Measurements from ENCODE around the gene GBE1. TPM values are rescaled to one million over a fixed set of nuclear protein-coding genes. Genes with fewer than 3 reads are reported as not detected.

Gene GBE1
- total RNA-seq, 1 donor from 2014 or later, result 24.6 TPM

GRCh38 chr3:81744366-81744765, 17.1 kb downstream of the GBE1 start:
- intact Hi-C loops (cut with micrococcal nuclease), result no loop called here
- no peak for DNase-seq (ENCODE audit: low spot score)
- Mint-ChIP-seq H3K36me3 (ENCODE audit: low read depth) (peaks cover 2% of the 10 kb centered on the region), H3K27me3 (ENCODE audit: insufficient read depth) (no peaks in the 10 kb centered on the region), H3K27ac (no peak overlapping the region), H3K9me3 (no peaks in the 10 kb centered on the region), H3K4me1 (ENCODE audit: low read depth) (peaks cover 8% of the 10 kb centered on the region), H3K4me3 (no peak overlapping the region)

DNA sequence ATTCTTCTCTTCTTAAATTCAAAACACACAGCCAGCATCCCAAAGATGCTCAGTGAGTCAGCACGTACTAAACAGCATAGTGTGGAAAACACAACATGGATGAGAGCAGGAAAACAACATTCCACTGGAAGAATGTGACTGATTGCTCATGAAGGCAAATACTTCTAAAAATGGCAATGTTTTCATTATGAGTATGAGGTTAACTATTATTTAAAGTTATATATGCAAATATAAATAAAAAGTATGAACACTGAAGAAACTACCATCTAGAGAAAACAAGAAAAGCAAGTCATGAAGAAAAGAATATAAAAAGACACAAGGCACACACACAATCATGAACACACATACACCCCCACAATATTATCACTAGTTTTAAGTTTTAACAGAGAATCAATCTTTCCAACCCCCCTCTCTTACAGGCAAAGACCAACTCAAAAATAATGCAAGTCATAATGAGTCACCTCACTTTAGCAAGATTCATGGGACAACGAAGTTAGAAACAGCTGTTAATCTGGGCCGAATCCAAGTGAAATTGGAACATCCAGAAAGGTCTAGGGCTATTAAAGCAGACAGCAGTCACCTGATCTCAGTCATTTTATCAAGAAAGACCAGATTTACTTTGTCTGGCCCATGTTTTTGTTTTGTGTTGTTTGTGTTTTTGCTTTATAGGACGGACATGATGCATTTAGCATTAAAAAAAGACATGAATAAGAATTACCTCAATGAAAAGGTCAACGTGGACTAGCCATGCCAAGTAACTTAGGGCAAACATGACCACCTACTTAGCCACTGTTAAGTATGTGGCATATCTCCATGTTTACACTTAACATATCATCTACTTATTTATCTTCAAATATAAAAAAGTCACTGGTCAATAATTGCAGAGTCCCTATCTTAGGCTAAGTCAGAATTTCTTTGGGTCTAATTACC, 18.1 kb downstream of the GBE1 start:
- peaks cover 8% of the 10 kb centered on the region for H3K4me1 Mint-ChIP-seq (ENCODE audit: low read depth)
- H3K9me3 Mint-ChIP-seq, result no peaks in the 10 kb centered on the region
- intact Hi-C loops (cut with micrococcal nuclease), result no loop called here
- H3K27me3 Mint-ChIP-seq (ENCODE audit: insufficient read depth), result no peaks in the 10 kb centered on the region
- peaks cover 5% of the 10 kb centered on the region for H3K36me3 Mint-ChIP-seq (ENCODE audit: low read depth)
- H3K4me3 Mint-ChIP-seq, result no peak overlapping the region
- H3K27ac Mint-ChIP-seq, result no peak overlapping the region
- DNase-seq (ENCODE audit: low spot score), result no peak

DNA sequence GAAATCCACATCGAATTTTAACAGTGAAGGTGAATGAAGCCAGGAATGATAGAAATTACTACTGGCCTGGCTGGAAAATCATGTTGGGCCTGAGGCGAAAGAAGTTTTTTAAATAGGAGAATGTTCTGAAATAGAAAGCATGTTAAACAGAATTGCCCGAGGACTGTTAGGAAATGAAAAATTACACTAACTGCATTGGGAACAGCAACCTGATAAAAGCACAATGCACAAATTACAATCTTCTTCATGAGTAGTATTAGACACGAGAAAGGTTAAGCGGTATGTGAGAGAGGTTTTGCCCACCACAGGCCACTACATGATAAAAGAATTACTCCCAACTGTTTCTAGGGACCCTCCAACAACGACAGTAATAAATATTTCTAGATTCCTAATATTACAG, 18.9 kb downstream of the GBE1 start:
- intact Hi-C loops (cut with micrococcal nuclease), result no loop called here
- H3K36me3 Mint-ChIP-seq (ENCODE audit: low read depth), result peaks cover 4% of the 10 kb centered on the region
- DNase-seq (ENCODE audit: low spot score), result no peak
- peaks cover 8% of the 10 kb centered on the region for H3K4me1 Mint-ChIP-seq (ENCODE audit: low read depth)
- H3K27ac Mint-ChIP-seq, result no peak overlapping the region
- H3K9me3 Mint-ChIP-seq, result no peaks in the 10 kb centered on the region
- no peaks in the 10 kb centered on the region for H3K27me3 Mint-ChIP-seq (ENCODE audit: insufficient read depth)
- H3K4me3 Mint-ChIP-seq, result no peak overlapping the region

DNA sequence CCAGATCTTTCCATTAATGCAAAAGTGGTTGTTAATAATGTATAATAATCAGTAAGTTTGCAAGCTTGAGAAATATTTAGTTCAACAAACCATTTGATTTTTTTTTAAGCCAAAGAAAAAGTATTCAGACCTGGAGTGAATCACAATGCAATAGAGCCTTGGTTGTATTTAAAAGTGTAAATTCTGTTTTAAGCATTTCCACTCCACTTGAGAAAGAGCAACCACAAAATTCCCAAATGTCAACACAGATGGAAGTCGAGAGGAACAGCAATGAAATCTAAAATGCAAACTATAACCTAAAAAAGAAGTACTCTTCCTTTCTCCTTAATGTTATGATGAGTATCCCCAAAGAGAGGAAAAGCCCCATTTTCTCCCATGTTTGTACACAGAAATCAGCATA, 20.2 kb downstream of the GBE1 start:
- Mint-ChIP-seq H3K4me1 (ENCODE audit: low read depth) (peaks cover 8% of the 10 kb centered on the region), H3K9me3 (no peaks in the 10 kb centered on the region), H3K36me3 (ENCODE audit: low read depth) (peaks cover 3% of the 10 kb centered on the region), H3K4me3 (no peak overlapping the region), H3K27ac (no peak overlapping the region), H3K27me3 (ENCODE audit: insufficient read depth) (no peaks in the 10 kb centered on the region)
- DNase-seq (ENCODE audit: low spot score), result no peak
- intact Hi-C loops (cut with micrococcal nuclease), result no loop called here

GRCh38 chr3:81740731-81741130, 20.7 kb downstream of the GBE1 start:
- H3K27me3 Mint-ChIP-seq (ENCODE audit: insufficient read depth), result no peaks in the 10 kb centered on the region
- no peak overlapping the region for H3K27ac Mint-ChIP-seq
- H3K4me3 Mint-ChIP-seq, result no peak overlapping the region
- intact Hi-C loops (cut with micrococcal nuclease), result no loop called here
- no peaks in the 10 kb centered on the region for H3K9me3 Mint-ChIP-seq
- DNase-seq (ENCODE audit: low spot score), result no peak
- H3K4me1 Mint-ChIP-seq (ENCODE audit: low read depth), result peaks cover 8% of the 10 kb centered on the region
- peaks cover 3% of the 10 kb centered on the region for H3K36me3 Mint-ChIP-seq (ENCODE audit: low read depth)

DNA sequence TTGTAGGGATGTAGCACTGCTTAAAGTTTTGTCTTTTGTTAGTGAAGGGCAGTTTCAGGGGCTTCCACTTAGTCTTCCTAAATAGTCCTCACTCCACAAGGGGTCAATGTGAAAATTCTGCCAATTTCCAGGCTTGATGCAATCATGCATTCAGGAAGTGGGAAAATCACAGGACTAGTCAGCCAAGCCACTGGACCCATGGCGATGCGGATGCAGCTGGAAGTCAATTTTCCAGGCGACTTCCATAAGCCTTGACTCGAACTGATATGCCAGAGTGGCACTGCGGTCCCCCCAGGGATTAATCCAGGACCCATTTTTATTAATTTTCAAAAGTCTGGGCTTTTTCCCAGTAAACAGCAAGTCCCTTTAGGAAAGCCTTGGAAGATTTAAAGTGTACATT, 26.1 kb downstream of the GBE1 start:
- no peak overlapping the region for H3K27ac Mint-ChIP-seq
- H3K9me3 Mint-ChIP-seq, result no peaks in the 10 kb centered on the region
- DNase-seq (ENCODE audit: low spot score), result no peak
- intact Hi-C loops (cut with micrococcal nuclease), result no loop called here
- H3K4me1 Mint-ChIP-seq (ENCODE audit: low read depth), result peaks cover 5% of the 10 kb centered on the region
- H3K4me3 Mint-ChIP-seq, result no peak overlapping the region
- H3K36me3 Mint-ChIP-seq (ENCODE audit: low read depth), result peaks cover 6% of the 10 kb centered on the region
- H3K27me3 Mint-ChIP-seq (ENCODE audit: insufficient read depth), result no peaks in the 10 kb centered on the region

DNA sequence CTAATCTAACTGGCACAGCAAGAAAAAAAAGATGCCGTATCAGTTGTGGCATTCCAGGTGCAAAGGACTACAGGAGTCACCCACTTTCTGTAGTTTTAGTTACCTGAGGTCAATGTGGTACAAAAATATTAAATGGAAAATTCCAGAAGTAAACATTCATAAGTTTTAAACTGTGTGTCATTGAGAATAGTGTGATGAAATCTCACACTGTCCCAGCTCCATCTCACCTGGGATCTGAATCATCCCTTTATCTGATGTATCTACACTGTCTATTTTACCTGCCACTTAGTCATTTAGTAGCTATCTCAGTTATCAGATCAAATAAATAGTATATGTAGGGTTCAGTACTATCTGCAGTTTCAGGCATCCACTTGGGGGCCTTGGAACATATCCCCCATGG, 26.7 kb downstream of the GBE1 start:
- Mint-ChIP-seq H3K9me3 (no peaks in the 10 kb centered on the region), H3K4me1 (ENCODE audit: low read depth) (peaks cover 5% of the 10 kb centered on the region), H3K27ac (no peak overlapping the region), H3K27me3 (ENCODE audit: insufficient read depth) (no peaks in the 10 kb centered on the region), H3K36me3 (ENCODE audit: low read depth) (peaks cover 6% of the 10 kb centered on the region), H3K4me3 (no peak overlapping the region)
- intact Hi-C loops (cut with micrococcal nuclease), result no loop called here
- no peak for DNase-seq (ENCODE audit: low spot score)

DNA sequence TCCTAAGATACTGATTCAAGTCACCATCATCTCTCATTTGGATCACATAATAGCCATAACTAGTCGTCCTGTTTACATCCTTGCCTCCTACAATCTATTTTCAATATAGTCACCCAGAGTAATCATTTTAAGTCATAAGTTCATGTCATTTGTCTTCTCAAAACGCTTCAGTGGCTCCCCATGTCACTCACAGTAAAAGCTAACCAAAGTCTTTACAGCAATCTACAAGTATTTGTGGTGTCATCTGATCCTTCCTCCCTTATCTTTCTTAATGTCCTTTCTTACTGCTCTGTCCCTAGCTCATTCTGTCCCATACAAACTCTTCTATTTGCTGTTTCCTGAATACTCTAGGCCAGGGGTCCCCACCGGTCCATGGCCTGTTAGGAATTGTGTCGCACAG, 28.8 kb downstream of the GBE1 start:
- Mint-ChIP-seq H3K4me3 (no peak overlapping the region), H3K27ac (no peak overlapping the region), H3K4me1 (ENCODE audit: low read depth) (peaks cover 5% of the 10 kb centered on the region), H3K36me3 (ENCODE audit: low read depth) (peaks cover 3% of the 10 kb centered on the region), H3K9me3 (no peaks in the 10 kb centered on the region), H3K27me3 (ENCODE audit: insufficient read depth) (no peaks in the 10 kb centered on the region)
- intact Hi-C loops (cut with micrococcal nuclease), result no loop called here
- DNase-seq (ENCODE audit: low spot score), result no peak

GRCh38 chr3:81728766-81729544, 32.5 kb downstream of the GBE1 start:
- Mint-ChIP-seq H3K4me3 (no peak overlapping the region), H3K36me3 (ENCODE audit: low read depth) (peaks cover 5% of the 10 kb centered on the region)

GRCh38 chr3:81726735-81727134, 34.7 kb downstream of the GBE1 start:
- H3K27me3 Mint-ChIP-seq (ENCODE audit: insufficient read depth), result no peaks in the 10 kb centered on the region
- H3K27ac Mint-ChIP-seq, result no peak overlapping the region
- H3K9me3 Mint-ChIP-seq, result no peaks in the 10 kb centered on the region
- peaks cover 3% of the 10 kb centered on the region for H3K36me3 Mint-ChIP-seq (ENCODE audit: low read depth)
- no peak for DNase-seq (ENCODE audit: low spot score)
- intact Hi-C loops (cut with micrococcal nuclease), result no loop called here
- H3K4me3 Mint-ChIP-seq, result no peak overlapping the region
- H3K4me1 Mint-ChIP-seq (ENCODE audit: low read depth), result peaks cover 10% of the 10 kb centered on the region

More at GRCh38 chr3:81728766-81729544, 32.5 kb downstream of the GBE1 start:
- H3K9me3 Mint-ChIP-seq, result no peaks in the 10 kb centered on the region
- DNase-seq (ENCODE audit: low spot score), result no peak
- intact Hi-C loops (cut with micrococcal nuclease), result no loop called here
- H3K27me3 Mint-ChIP-seq (ENCODE audit: insufficient read depth), result no peaks in the 10 kb centered on the region
- no peak overlapping the region for H3K27ac Mint-ChIP-seq
- H3K4me1 Mint-ChIP-seq (ENCODE audit: low read depth), result peaks cover 5% of the 10 kb centered on the region

DNA sequence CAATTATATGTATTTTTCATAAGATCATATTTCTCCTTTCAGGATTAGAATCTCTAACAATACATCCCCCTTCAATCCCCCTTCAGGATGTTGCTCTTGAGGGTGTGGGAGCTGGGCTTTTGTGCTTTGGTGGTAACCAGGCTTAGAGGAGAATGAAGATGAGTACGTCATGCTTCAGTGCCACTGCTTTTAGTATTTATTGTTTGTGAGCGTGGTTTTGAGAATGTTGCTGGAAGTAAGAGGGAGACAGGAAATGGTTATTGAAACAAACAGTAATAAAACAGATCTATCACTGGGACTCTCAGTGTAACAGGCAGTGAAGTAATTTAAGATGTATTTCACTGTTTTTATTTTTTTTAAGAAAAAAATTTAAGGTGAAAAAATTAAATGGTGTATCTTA, 35.3 kb downstream of the GBE1 start:
- Mint-ChIP-seq H3K36me3 (ENCODE audit: low read depth) (peaks cover 2% of the 10 kb centered on the region), H3K9me3 (no peaks in the 10 kb centered on the region), H3K27ac (no peak overlapping the region), H3K4me3 (no peak overlapping the region), H3K4me1 (ENCODE audit: low read depth) (peaks cover 10% of the 10 kb centered on the region), H3K27me3 (ENCODE audit: insufficient read depth) (no peaks in the 10 kb centered on the region)
- no peak for DNase-seq (ENCODE audit: low spot score)
- intact Hi-C loops (cut with micrococcal nuclease), result no loop called here

GRCh38 chr3:81723732-81724313, 37.6 kb downstream of the GBE1 start:
- Mint-ChIP-seq H3K9me3 (no peaks in the 10 kb centered on the region), H3K36me3 (ENCODE audit: low read depth) (peaks cover 2% of the 10 kb centered on the region), H3K27ac (no peak overlapping the region), H3K27me3 (ENCODE audit: insufficient read depth) (no peaks in the 10 kb centered on the region), H3K4me1 (ENCODE audit: low read depth) (peaks cover 10% of the 10 kb centered on the region), H3K4me3 (no peak overlapping the region)
- no peak for DNase-seq (ENCODE audit: low spot score)
- intact Hi-C loops (cut with micrococcal nuclease), result no loop called here

- H3K4me3 Mint-ChIP-seq, result no peak overlapping the region
- no peaks in the 10 kb centered on the region for H3K9me3 Mint-ChIP-seq
- no peaks in the 10 kb centered on the region for H3K27me3 Mint-ChIP-seq (ENCODE audit: insufficient read depth)
- intact Hi-C loops (cut with micrococcal nuclease), result no loop called here
- no peaks in the 10 kb centered on the region for H3K4me1 Mint-ChIP-seq (ENCODE audit: low read depth)
- no peak overlapping the region for H3K27ac Mint-ChIP-seq
- no peaks in the 10 kb centered on the region for H3K36me3 Mint-ChIP-seq (ENCODE audit: low read depth)
- no peak for DNase-seq (ENCODE audit: low spot score)
Measured at GRCh38 chr3:81718311-81718710, 43.1 kb downstream of the GBE1 start.

All from activated T-helper 1 cell treated with anti-CD3 and anti-CD28 coated beads, Interleukin-12 subunit alpha, Interleukin-12 subunit beta, Interleukin-2, Interleukin-4 antibody, amounts not matched to agents 30 ng/mL and 10 ng/mL and 1 ng/mL, durations not matched to agents 14 hours and 24 hours and 36 hours (primary cell).